CD14-positive monocyte (primary cell): ENCODE measurements around the gene DAB2IP. TPM values are rescaled to one million over a fixed set of nuclear protein-coding genes. Genes with fewer than 3 reads are reported as not detected.
A peak's percentile ranks its signal among the peaks of the same experiment; 100 is the strongest.

ENCODE experiments used
- DNase-seq, 3 donors: peaks; one replicate each; pipeline ENCODE4 v3.0.0-alpha.2; 2011 to 2022
- H2AFZ ChIP-seq: 2 replicates; pipeline ENCODE4 v1.6.0; 2012; ENCODE audit warnings: mild to moderate bottlenecking, low read depth, low read length, inconsistent platforms; ENCODE audit not compliant: insufficient read depth, poor library complexity, severe bottlenecking
- H3K27ac ChIP-seq, 2 donors: 1 replicate in 1 of 2; 2 replicates in 1 of 2; pipeline ENCODE4 v1.5.1; 2012 to 2013; ENCODE audit warnings: low read length in 2 of 2, control low read depth in 1 of 2, inconsistent platforms in 1 of 2, low read depth in 1 of 2, mild to moderate bottlenecking in 1 of 2
- H3K27me3 ChIP-seq, 2 donors: one replicate each; pipeline versions ENCODE4 v1.6.0 to v1.6.1; 2011 to 2013; ENCODE audit warnings: low read length in 2 of 2; ENCODE audit not compliant: control insufficient read depth in 2 of 2, insufficient read depth in 2 of 2
- H3K36me3 ChIP-seq, 2 donors: replicated peaks in 1 of 2; 1 replicate in 1 of 2; 2 replicates in 1 of 2; pipeline versions ENCODE4 v1.5.1 to v1.6.1; 2012 to 2013; ENCODE audit warnings: low read length in 2 of 2, control low read depth in 1 of 2, inconsistent platforms in 1 of 2, mild to moderate bottlenecking in 1 of 2; ENCODE audit not compliant: insufficient read depth in 2 of 2, control insufficient read depth in 1 of 2
- H3K4me1 ChIP-seq, 2 donors: 1 replicate in 1 of 2; 2 replicates in 1 of 2; pipeline versions ENCODE4 v1.5.1 to v1.6.1; 2012 to 2013; ENCODE audit warnings: low read length in 2 of 2, control low read depth in 1 of 2, inconsistent platforms in 1 of 2, mild to moderate bottlenecking in 1 of 2, moderate library complexity in 1 of 2; ENCODE audit not compliant: insufficient read depth in 2 of 2, control insufficient read depth in 1 of 2
- H3K4me2 ChIP-seq: replicated peaks from 2 replicates; pipeline ENCODE3; 2012; ENCODE audit warnings: low read length, moderate library complexity, mild to moderate bottlenecking; ENCODE audit not compliant: poor library complexity, severe bottlenecking; ENCODE audit errors: extremely low read depth
- H3K4me3 ChIP-seq, 3 experiments: fragments of 200-600 bp in 1 of 3; sonication (generic) in 1 of 3; replicated peaks in 1 of 3; 1 replicate in 2 of 3; 2 replicates in 1 of 3; pipeline ENCODE4 v1.5.1; 2011 to 2013; ENCODE audit warnings: low read length in 3 of 3, mild to moderate bottlenecking in 3 of 3, control low read depth in 2 of 3, low read depth in 2 of 3, inconsistent platforms in 1 of 3, moderate library complexity in 1 of 3
- H3K79me2 ChIP-seq: 2 replicates; pipeline ENCODE4 v1.6.0; 2012; ENCODE audit warnings: mild to moderate bottlenecking, control low read depth, inconsistent platforms, low read length, moderate library complexity; ENCODE audit not compliant: insufficient read depth
- H3K9ac ChIP-seq: 2 replicates; pipeline ENCODE4 v1.6.0; 2017; ENCODE audit warnings: low read length, mild to moderate bottlenecking; ENCODE audit not compliant: insufficient read depth, poor library complexity, severe bottlenecking
- H3K9me3 ChIP-seq, 2 donors: replicated peaks in 1 of 2; 1 replicate in 1 of 2; 2 replicates in 1 of 2; pipeline versions ENCODE4 v1.5.1 to v1.6.1; 2012 to 2013; ENCODE audit warnings: low read length in 2 of 2, control low read depth in 1 of 2; ENCODE audit not compliant: control insufficient read depth in 1 of 2, insufficient read depth in 1 of 2
- H4K20me1 ChIP-seq: 2 replicates; pipeline ENCODE4 v1.6.0; 2012; ENCODE audit warnings: mild to moderate bottlenecking, low read length, control low read depth, moderate library complexity; ENCODE audit not compliant: insufficient read depth
- H3K27ac Mint-ChIP-seq, 7 donors: one replicate each; pipeline ENCODE4 v1.8.0; 2020; ENCODE audit warnings: mild to moderate bottlenecking in 7 of 7, mixed read lengths in 7 of 7, moderate library complexity in 6 of 7, inconsistent platforms in 2 of 7
- H3K27me3 Mint-ChIP-seq, 3 donors: one replicate each; pipeline ENCODE4 v1.8.0; 2021 to 2022; ENCODE audit warnings: low read depth in 3 of 3, mild to moderate bottlenecking in 3 of 3, mixed read lengths in 3 of 3, moderate library complexity in 3 of 3, inconsistent platforms in 1 of 3
- H3K36me3 Mint-ChIP-seq, 2 donors: one replicate each; pipeline ENCODE4 v1.8.0; 2020; ENCODE audit warnings: mixed read lengths in 2 of 2, inconsistent platforms in 1 of 2, mild to moderate bottlenecking in 1 of 2
- H3K4me1 Mint-ChIP-seq: one replicate; pipeline ENCODE4 v1.8.0; 2020; ENCODE audit warnings: mild to moderate bottlenecking, mixed read lengths
- H3K4me3 Mint-ChIP-seq, 2 donors: one replicate each; pipeline ENCODE4 v1.8.0; 2020; ENCODE audit warnings: mild to moderate bottlenecking in 2 of 2, mixed read lengths in 2 of 2, moderate library complexity in 1 of 2
- H3K9me3 Mint-ChIP-seq, 7 donors: one replicate each; pipeline ENCODE4 v1.8.0; 2020 to 2022; ENCODE audit warnings: mixed read lengths in 7 of 7, mild to moderate bottlenecking in 6 of 7, moderate library complexity in 6 of 7, inconsistent platforms in 2 of 7
- CTCF ChIP-seq: fragments of 200-600 bp; IDR thresholded peaks from one replicate; pipeline ENCODE4 v1.8.0; 2022; ENCODE audit warnings: antibody characterized with exemption, mild to moderate bottlenecking
- WGBS: methylation state at CpG from one replicate; pipeline ENCODE4 v1.1.5; 2013; ENCODE audit warnings: missing lambda C conversion rate; ENCODE audit not compliant: insufficient coverage; 5-methylcytosine and 5-hydroxymethylcytosine counted together
- intact Hi-C, 2 donors: fragments of 100-400 bp; cut with micrococcal nuclease; formaldehyde crosslinking; loops; one replicate each; pipeline versions ENCODE4 v1.15.0 to v1.15.1; 2023
- polyA plus RNA-seq, 3 donors: library from polyadenylated mRNA; depleted of rRNA in 1 of 3; unstranded in 2 of 3; stranded (reverse) in 1 of 3; fragments of 300-500 nt in 2 of 3; fragments of >200 nt in 1 of 3; fragmentation: Illumina TruSeq in 2 of 3; gene quantifications; 1 replicate in 2 of 3; 2 replicates in 1 of 3; pipeline ENCODE4 v1.2.3, GENCODE V29; 2012 to 2021

The DAB2IP gene
- polyA plus RNA-seq, 3 donors: 0.13 TPM; not detected in 2

- peaks cover 24 to 66% of the 10 kb centered on the region in 2 donors for H3K27me3 ChIP-seq
- no peak for TF ChIP-seq CTCF
- H3K9me3 ChIP-seq: peaks cover 3 to 20% of the 10 kb centered on the region in 2 donors
- no peaks in the 10 kb centered on the region for H3K36me3 ChIP-seq
- H3K27ac ChIP-seq: no peak overlapping the region
- H3K9ac ChIP-seq: no peak overlapping the region
- no peak overlapping the region for H2AFZ ChIP-seq
- no peak for DNase-seq
- H3K27ac Mint-ChIP-seq: no peak overlapping the region
- peaks cover 0 to 9% (median 0%) of the 10 kb centered on the region in 7 donors for H3K9me3 Mint-ChIP-seq
- intact Hi-C loops: no loop called here
- H3K4me3 ChIP-seq: no peak overlapping the region
- 83% methylated on average over 1 of the region's 3 CpGs for WGBS
- peak overlapping the region in 1 of 2 donors; percentile 59 for H3K4me3 Mint-ChIP-seq
- H3K27me3 Mint-ChIP-seq: peaks cover 45 to 80% (median 64%) of the 10 kb centered on the region in 3 donors
- H3K4me2 ChIP-seq: no peak overlapping the region
- peaks cover 10% of the 10 kb centered on the region for H3K4me1 Mint-ChIP-seq
- H3K79me2 ChIP-seq: no peaks in the 10 kb centered on the region
- H3K36me3 Mint-ChIP-seq: no peaks in the 10 kb centered on the region
- peaks cover 10 to 21% of the 10 kb centered on the region in 2 donors for H3K4me1 ChIP-seq
- H4K20me1 ChIP-seq: no peaks in the 10 kb centered on the region
Observed at GRCh38 chr9:121703014-121703734, 51.7 kb downstream of the DAB2IP start.

GRCh38 chr9:121704281-121704680 lies 52.8 kb downstream of the DAB2IP start:
- TF ChIP-seq CTCF: no peak
- no peak overlapping the region for H3K27ac Mint-ChIP-seq
- Histone ChIP-seq H3K4me1 (peaks cover 6 to 14% of the 10 kb centered on the region in 2 donors), H3K27me3 (peaks cover 18 to 60% of the 10 kb centered on the region in 2 donors), H3K4me3 (no peak overlapping the region), H3K4me2 (no peak overlapping the region), H4K20me1 (no peaks in the 10 kb centered on the region), H3K27ac (no peak overlapping the region), H2AFZ (no peak overlapping the region), H3K9me3 (peaks cover 0 to 15% of the 10 kb centered on the region in 2 donors), H3K36me3 (no peaks in the 10 kb centered on the region), H3K79me2 (no peaks in the 10 kb centered on the region), H3K9ac (no peak overlapping the region)
- peaks cover 43 to 73% (median 61%) of the 10 kb centered on the region in 3 donors for H3K27me3 Mint-ChIP-seq
- H3K9me3 Mint-ChIP-seq: peaks cover 0 to 4% (median 0%) of the 10 kb centered on the region in 7 donors
- H3K4me1 Mint-ChIP-seq: peaks cover 13% of the 10 kb centered on the region
- no peak overlapping the region for H3K4me3 Mint-ChIP-seq
- H3K36me3 Mint-ChIP-seq: no peaks in the 10 kb centered on the region
- intact Hi-C loops: no loop called here
- DNase-seq: no peak
- 95% methylated on average over 2 of the region's 3 CpGs for WGBS
